Ascending aorta (tissue), 2 donors: ENCODE results near the gene PF4V1. TPM values are rescaled to one million over a fixed set of nuclear protein-coding genes. Genes with fewer than 3 reads are reported as not detected.

Experiments
- DNase-seq, 2 donors: peaks; one replicate each; pipeline ENCODE4 v3.0.0-alpha.2; 2019; ENCODE audit warnings: low spot score in 2 of 2
- H3K27ac ChIP-seq, 2 donors: fragments of 200-600 bp; sonication (generic); one replicate each; pipeline ENCODE4 v1.5.1; 2016 to 2017; ENCODE audit warnings: mild to moderate bottlenecking in 1 of 2
- H3K27me3 ChIP-seq: fragments of 200-600 bp; sonication (generic); one replicate; pipeline ENCODE4 v1.5.1; 2017
- H3K36me3 ChIP-seq, 2 donors: fragments of 200-600 bp; sonication (generic); one replicate each; pipeline ENCODE4 v1.5.1; 2016
- H3K4me1 ChIP-seq, 2 donors: fragments of 200-600 bp; sonication (generic); one replicate each; pipeline ENCODE4 v1.5.1; 2016 to 2017; ENCODE audit warnings: mild to moderate bottlenecking in 1 of 2
- H3K4me3 ChIP-seq, 2 donors: fragments of 200-600 bp; sonication (generic); one replicate each; pipeline ENCODE4 v1.5.1; 2016 to 2017; ENCODE audit warnings: mild to moderate bottlenecking in 1 of 2
- H3K9me3 ChIP-seq, 2 donors: fragments of 200-600 bp; sonication (generic); one replicate each; pipeline ENCODE4 v1.5.1; 2016
- CTCF ChIP-seq, 3 experiments: fragments of 200-600 bp in 2 of 3; fragments of 450-650 bp in 1 of 3; sonication (generic) in 2 of 3; IDR thresholded peaks; one replicate each; pipeline ENCODE4 v1.5.1; 2016 to 2019; ENCODE audit warnings: antibody characterized with exemption in 3 of 3, mild to moderate bottlenecking in 1 of 3, moderate library complexity in 1 of 3
- intact Hi-C: fragments of 100-400 bp; cut with DNase I; formaldehyde crosslinking; loops from one replicate; pipeline ENCODE4 v1.15.1; 2023
- total RNA-seq: library from RNA; depleted of rRNA; stranded (reverse); fragments of >200 nt; gene quantifications from one replicate; pipeline ENCODE4 v1.1.0, GENCODE V29; 2016

Gene PF4V1
- total RNA-seq, 1 donor from 2014 or later = not detected

- no peak for DNase-seq
- no peaks in the 10 kb centered on the region for H3K36me3 ChIP-seq
- H3K4me3 ChIP-seq = no peak overlapping the region
- H3K27me3 ChIP-seq = no peaks in the 10 kb centered on the region
- H3K27ac ChIP-seq = no peak overlapping the region
- H3K4me1 ChIP-seq = peaks cover 0 to 2% of the 10 kb centered on the region in 2 donors
- intact Hi-C loops = no loop called here
- TF ChIP-seq CTCF (IDR thresholded peaks at IDR 0.05) = no peak
- no peaks in the 10 kb centered on the region for H3K9me3 ChIP-seq
These were observed 11.7 kb upstream of the PF4V1 start for GRCh38 chr4:73841243-73841925.

GRCh38 chr4:73842696-73843095 lies 10.4 kb upstream of the PF4V1 start:
- Histone ChIP-seq H3K9me3 (no peaks in the 10 kb centered on the region), H3K27me3 (no peaks in the 10 kb centered on the region), H3K36me3 (no peaks in the 10 kb centered on the region), H3K4me3 (no peak overlapping the region), H3K4me1 (no peaks in the 10 kb centered on the region), H3K27ac (no peak overlapping the region)
- intact Hi-C loops = no loop called here
- no peak for DNase-seq
- no peak for TF ChIP-seq CTCF (IDR thresholded peaks at IDR 0.05)

GRCh38 chr4:73843369-73843768 lies 9.7 kb upstream of the PF4V1 start:
- no peak for DNase-seq
- TF ChIP-seq CTCF (IDR thresholded peaks at IDR 0.05) = no peak
- intact Hi-C loops = no loop called here
- Histone ChIP-seq H3K4me1 (no peaks in the 10 kb centered on the region), H3K36me3 (no peaks in the 10 kb centered on the region), H3K27ac (no peak overlapping the region), H3K4me3 (no peak overlapping the region), H3K27me3 (no peaks in the 10 kb centered on the region), H3K9me3 (no peaks in the 10 kb centered on the region)

GRCh38 chr4:73844345-73844744 lies 8.8 kb upstream of the PF4V1 start:
- intact Hi-C loops = no loop called here
- Histone ChIP-seq H3K4me3 (no peak overlapping the region), H3K27me3 (no peaks in the 10 kb centered on the region), H3K9me3 (no peaks in the 10 kb centered on the region), H3K27ac (no peak overlapping the region), H3K4me1 (no peaks in the 10 kb centered on the region), H3K36me3 (no peaks in the 10 kb centered on the region)
- DNase-seq = no peak
- TF ChIP-seq CTCF (IDR thresholded peaks at IDR 0.05) = no peak

- no peaks in the 10 kb centered on the region for H3K27me3 ChIP-seq
- no peak overlapping the region for H3K4me3 ChIP-seq
- H3K36me3 ChIP-seq = no peaks in the 10 kb centered on the region
- intact Hi-C loops = no loop called here
- DNase-seq = no peak
- H3K4me1 ChIP-seq = no peaks in the 10 kb centered on the region
- H3K9me3 ChIP-seq = no peaks in the 10 kb centered on the region
- H3K27ac ChIP-seq = no peak overlapping the region
- no peak for TF ChIP-seq CTCF (IDR thresholded peaks at IDR 0.05)
These were observed 8.3 kb upstream of the PF4V1 start for GRCh38 chr4:73844806-73845205.
